ENCODE results near the gene FOXP1. TPM values are rescaled to one million over a fixed set of nuclear protein-coding genes. Genes with fewer than 3 reads are reported as not detected.
A peak's percentile ranks its signal among the peaks of the same experiment; 100 is the strongest.

The FOXP1 gene
- total and polyA plus RNA-seq, 12 donors: 4.8 to 56.0 (median 43.8) TPM

DNA sequence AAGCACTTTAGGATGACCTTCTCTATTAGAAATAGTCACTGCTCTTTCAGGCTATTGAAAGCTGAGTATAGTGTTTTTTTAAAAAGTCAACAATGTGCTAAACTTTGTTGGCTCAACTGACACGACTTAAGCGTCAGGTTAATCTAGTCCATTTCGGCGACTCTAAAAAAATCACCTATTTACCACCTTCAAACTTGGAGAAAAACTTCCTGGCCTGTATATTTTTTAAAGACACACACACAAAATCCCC, 517.8 kb downstream of the FOXP1 start:
- WGBS, 2 donors: 10 to 11% methylated on average over 4 of the region's 4 CpGs
- DNase-seq (no peak), ATAC-seq (no peak)
- H3K9me3 ChIP-seq: no peaks in the 10 kb centered on the region
- no peaks in the 10 kb centered on the region for H3K27me3 ChIP-seq
- peaks cover 5 to 69% (median 58%) of the 10 kb centered on the region in 9 donors for H3K4me1 ChIP-seq
- H3K36me3 ChIP-seq: no peaks in the 10 kb centered on the region
- intact Hi-C loops (cut with DNase I): loop anchor here in 7 of 10 donors (1.0 to 10.0 kb wide), 15 partner anchors 42 to 519 kb away; partner anchors contain the start of gene FOXP1 (in 5 of the 7)
- H3K4me3 ChIP-seq: peak overlapping the region; percentile 44 to 78 (median 68)
- peak overlapping the region; percentile 66 to 98 (median 96) for H3K27ac ChIP-seq
- TF ChIP-seq CTCF (IDR thresholded peaks at IDR 0.05): no peak

DNA sequence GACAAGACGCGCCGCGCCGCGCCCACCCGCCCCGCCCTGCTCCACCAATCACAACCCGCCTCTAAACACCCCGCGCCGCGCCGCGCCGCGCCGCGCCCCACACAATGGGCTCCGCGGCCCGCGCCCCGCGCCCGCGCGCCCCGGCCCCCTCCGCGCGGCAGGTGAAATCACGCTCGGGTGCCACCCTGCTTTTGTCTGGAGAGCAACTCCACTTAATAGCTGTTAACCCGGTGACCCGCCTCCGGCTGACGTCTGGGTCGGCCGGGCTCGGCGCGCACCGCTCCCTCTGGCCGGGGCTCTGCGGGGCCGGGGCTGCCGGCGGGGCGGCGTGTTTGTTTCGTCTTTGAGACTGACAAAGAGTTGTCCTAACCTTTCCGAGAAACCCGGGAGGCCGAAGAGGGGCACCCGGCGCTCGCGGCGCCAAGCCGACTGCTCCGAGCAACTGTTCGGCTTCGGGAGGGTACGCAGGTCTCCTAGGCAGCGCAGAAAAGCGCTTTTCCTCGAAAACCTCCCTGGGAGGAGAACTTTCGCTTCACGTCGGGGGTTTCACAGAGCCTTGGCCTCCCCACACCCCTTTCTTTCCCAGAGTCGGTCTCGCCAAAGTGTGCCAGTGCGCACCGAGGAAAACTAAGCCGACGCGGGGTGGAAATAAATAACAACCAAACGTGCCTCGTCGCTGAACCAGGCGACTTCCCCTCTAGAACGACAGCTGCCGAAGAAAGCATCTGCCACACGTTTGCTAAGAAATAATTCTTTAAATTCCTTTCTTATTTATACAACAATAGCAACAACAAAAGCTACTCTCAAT, 518.4 kb downstream of the FOXP1 start:
- ATAC-seq (peak; percentile 28 to 75 (median 55)), DNase-seq (peak; percentile 54 to 67)
- H3K4me3 ChIP-seq: peak overlapping the region; percentile 44 to 78 (median 68)
- intact Hi-C loops (cut with DNase I): loop anchor here in 7 of 10 donors (1.0 to 10.0 kb wide), 18 partner anchors 42 to 520 kb away; partner anchors contain the start of gene FOXP1 (in 7 of the 7)
- H3K27me3 ChIP-seq: no peaks in the 10 kb centered on the region
- no peak for TF ChIP-seq CTCF (IDR thresholded peaks at IDR 0.05)
- peak overlapping the region; percentile 66 to 98 (median 96) for H3K27ac ChIP-seq
- no peaks in the 10 kb centered on the region for H3K9me3 ChIP-seq
- H3K4me1 ChIP-seq: peaks cover 5 to 73% (median 58%) of the 10 kb centered on the region in 9 donors
- WGBS, 2 donors: 0% methylated on average over 77 to 85 of the region's 85 CpGs
- no peaks in the 10 kb centered on the region for H3K36me3 ChIP-seq

DNA sequence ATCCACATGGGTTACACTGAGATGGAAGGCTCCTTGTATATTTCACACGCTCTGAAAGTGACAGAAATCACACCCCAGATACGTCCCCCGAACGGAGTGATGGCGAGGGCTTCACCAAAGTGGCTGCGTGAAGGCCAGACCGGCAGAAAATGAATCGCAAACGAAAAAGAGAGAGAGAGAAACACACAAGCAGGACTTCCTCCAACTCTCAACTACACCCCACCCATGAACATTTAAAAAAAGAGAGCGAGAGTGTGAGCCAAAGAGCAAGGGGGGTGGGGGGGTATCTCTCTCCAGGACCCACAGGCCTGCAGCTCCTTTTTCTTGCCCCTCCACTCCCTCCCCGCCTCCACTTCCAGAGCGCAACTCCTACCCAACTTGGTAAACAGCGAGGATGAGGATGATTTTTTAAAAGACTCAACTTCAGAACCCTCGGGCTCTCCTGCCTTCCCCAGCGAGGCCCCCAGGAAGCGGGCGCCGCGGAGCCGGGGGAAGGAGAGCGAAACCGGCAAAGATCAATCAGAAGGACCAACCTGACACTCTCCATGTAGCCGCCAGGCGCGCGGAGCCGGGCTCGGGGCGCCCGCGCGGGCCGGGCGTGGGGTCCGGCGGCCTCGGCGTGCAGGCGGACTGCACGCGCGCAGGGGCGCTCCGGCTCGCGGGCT, 519.1 kb downstream of the FOXP1 start:
- WGBS, 2 donors: 0% methylated on average over 46 of the region's 46 CpGs
- Histone ChIP-seq H3K27ac (peak overlapping the region; percentile 66 to 98 (median 94)), H3K4me1 (peaks cover 5 to 73% (median 58%) of the 10 kb centered on the region in 9 donors), H3K4me3 (peak overlapping the region; percentile 26 to 78 (median 68)), H3K36me3 (no peaks in the 10 kb centered on the region), H3K27me3 (no peaks in the 10 kb centered on the region), H3K9me3 (no peaks in the 10 kb centered on the region)
- intact Hi-C loops (cut with DNase I): loop anchor here in 7 of 10 donors (2.0 to 10.0 kb wide), 12 partner anchors 42 to 520 kb away; partner anchors contain the start of gene FOXP1 (in 6 of the 7)
- TF ChIP-seq CTCF (IDR thresholded peaks at IDR 0.05): no peak
- ATAC-seq: peak; percentile 35 to 72 (median 56)
- peak in 1 of 2 donors; percentile 50 for DNase-seq

- 1% methylated on average over 13 of the region's 13 CpGs for WGBS, 2 donors
- TF ChIP-seq CTCF (IDR thresholded peaks at IDR 0.05): no peak
- Histone ChIP-seq H3K4me3 (peak overlapping the region; percentile 26 to 78 (median 68)), H3K4me1 (peaks cover 5 to 73% (median 60%) of the 10 kb centered on the region in 9 donors), H3K27me3 (no peaks in the 10 kb centered on the region), H3K9me3 (no peaks in the 10 kb centered on the region), H3K27ac (peak overlapping the region; percentile 66 to 98 (median 94)), H3K36me3 (no peaks in the 10 kb centered on the region)
- intact Hi-C loops (cut with DNase I): loop anchor here in 7 of 10 donors (2.0 to 10.0 kb wide), 12 partner anchors 42 to 521 kb away; partner anchors contain the start of gene FOXP1 (in 6 of the 7)
- peak; percentile 25 to 78 (median 60) for ATAC-seq
- peak; percentile 30 to 49 for DNase-seq
Measured at GRCh38 chr3:71063773-71064290, 519.7 kb downstream of the FOXP1 start.

All from heart right ventricle (tissue), 16 donors.